H1 (cell line): Measurements from ENCODE around the gene SH3RF3. TPM values are rescaled to one million over a fixed set of nuclear protein-coding genes. Genes with fewer than 3 reads are reported as not detected.
A peak's percentile ranks its signal among the peaks of the same experiment; 100 is the strongest.

Experiments
- CTCF ChIA-PET: fragments of 300-600 bp; sonication (Branson Sonifier 250); formaldehyde crosslinking; loops from one replicate; lab custom pipeline; 2021; ENCODE audit not compliant: partially characterized antibody; lab: Charles Lee
- POLR2A ChIA-PET: fragments of 300-600 bp; sonication (Branson Sonifier 250); formaldehyde crosslinking; loops from one replicate; lab custom pipeline; 2021; ENCODE audit warnings: inconsistent platforms; ENCODE audit not compliant: partially characterized antibody; lab: Charles Lee
- DNase-seq, 2 experiments: peaks; one replicate each; pipeline versions ENCODE4 v3.0.0 to v3.0.0-alpha.2; 2010 to 2022; ENCODE audit warnings: low spot score in 2 of 2, low read depth in 1 of 2, mixed read lengths in 1 of 2
- FAIRE-seq: peaks from 2 replicates; lab custom pipeline; 2011; peaks lifted over from hg19 to GRCh38; lab: Jason Lieb, UNC
- H2AFZ ChIP-seq: 2 replicates; pipeline ENCODE4 v1.8.1; 2012; ENCODE audit warnings: low read length, inconsistent platforms
- H2AK5ac ChIP-seq: 2 replicates; pipeline ENCODE4 v1.6.1; 2013; ENCODE audit warnings: low read depth, low read length
- H2BK120ac ChIP-seq: replicated peaks from 2 replicates; pipeline ENCODE3; 2013; ENCODE audit warnings: low read depth, low read length, inconsistent platforms
- H2BK12ac ChIP-seq: 2 replicates; pipeline ENCODE4 v1.6.1; 2013; ENCODE audit warnings: low read depth, low read length
- H2BK15ac ChIP-seq: 2 replicates; pipeline ENCODE4 v1.6.1; 2013; ENCODE audit warnings: low read length
- H2BK20ac ChIP-seq: 2 replicates; pipeline ENCODE4 v1.6.1; 2013; ENCODE audit warnings: low read length
- H2BK5ac ChIP-seq: 2 replicates; pipeline ENCODE4 v1.6.1; 2013; ENCODE audit warnings: low read depth, low read length
- H3K14ac ChIP-seq: 2 replicates; pipeline ENCODE4 v1.6.1; 2013; ENCODE audit warnings: inconsistent platforms; ENCODE audit not compliant: insufficient read length
- H3K18ac ChIP-seq: 2 replicates; pipeline ENCODE4 v1.6.1; 2013; ENCODE audit warnings: low read length; ENCODE audit errors: extremely low read depth
- H3K23ac ChIP-seq: 2 replicates; pipeline ENCODE4 v1.6.1; 2013; ENCODE audit warnings: inconsistent platforms; ENCODE audit not compliant: insufficient read length
- H3K23me2 ChIP-seq: 2 replicates; pipeline ENCODE4 v1.6.1; 2013; ENCODE audit warnings: low read depth, low read length
- H3K27ac ChIP-seq: 2 replicates; pipeline ENCODE4 v1.6.1; 2011; ENCODE audit warnings: low read depth, low read length, inconsistent platforms
- H3K27me3 ChIP-seq, 4 experiments: replicated peaks in 1 of 4; 1 replicate in 1 of 4; 2 replicates in 3 of 4; pipeline versions ENCODE4 v1.6.1 to v1.8.1; 2011 to 2013; ENCODE audit warnings: low read length in 3 of 4, mild to moderate bottlenecking in 3 of 4, inconsistent platforms in 2 of 4, mixed read lengths in 2 of 4, moderate library complexity in 1 of 4; ENCODE audit not compliant: control insufficient read depth in 3 of 4, insufficient read depth in 3 of 4; ENCODE audit errors: extremely low read depth in 1 of 4
- H3K36me3 ChIP-seq, 4 experiments: 2 replicates each; pipeline versions ENCODE4 v1.6.1 to v1.8.1; 2011 to 2013; ENCODE audit warnings: mild to moderate bottlenecking in 4 of 4, low read length in 3 of 4, moderate library complexity in 2 of 4, control low read depth in 1 of 4, inconsistent platforms in 1 of 4; ENCODE audit not compliant: insufficient read depth in 4 of 4, control insufficient read depth in 2 of 4
- H3K4ac ChIP-seq: replicated peaks from 2 replicates; pipeline ENCODE3; 2013; ENCODE audit warnings: low read length, low read depth, mixed read lengths, inconsistent platforms; ENCODE audit not compliant: insufficient read length
- H3K4me1 ChIP-seq, 4 experiments: replicated peaks in 1 of 4; 1 replicate in 1 of 4; 2 replicates in 3 of 4; pipeline versions ENCODE4 v1.6.1 to v1.8.1; 2011 to 2013; ENCODE audit warnings: low read length in 3 of 4, inconsistent platforms in 2 of 4, mixed read lengths in 1 of 4; ENCODE audit not compliant: insufficient read depth in 4 of 4, control insufficient read depth in 3 of 4
- H3K4me2 ChIP-seq, 2 experiments: 2 replicates each; pipeline versions ENCODE4 v1.6.1 to v1.8.1; 2011 to 2013; ENCODE audit warnings: low read depth in 2 of 2, low read length in 2 of 2, control low read depth in 1 of 2, inconsistent platforms in 1 of 2, mild to moderate bottlenecking in 1 of 2; ENCODE audit not compliant: insufficient read depth in 1 of 2
- H3K4me3 ChIP-seq, 4 experiments: fragments of 200-600, 300-600 bp in 1 of 4; sonication (generic), shearing (Covaris generic), sonication (Bioruptor Twin) in 1 of 4; 2 replicates each; pipeline versions ENCODE4 v1.5.1 to v1.8.1; 2011 to 2016; ENCODE audit warnings: low read length in 4 of 4, low read depth in 3 of 4, control low read depth in 2 of 4, inconsistent platforms in 2 of 4, mild to moderate bottlenecking in 2 of 4, mixed read lengths in 1 of 4, moderate library complexity in 1 of 4; ENCODE audit not compliant: insufficient read depth in 2 of 4; ENCODE audit errors: extremely low read depth in 1 of 4
- H3K56ac ChIP-seq: replicated peaks from 2 replicates; pipeline ENCODE3; 2013; ENCODE audit warnings: low read depth, mild to moderate bottlenecking, mixed read lengths, low read length, inconsistent platforms; ENCODE audit not compliant: insufficient read length
- H3K79me1 ChIP-seq: 2 replicates; pipeline ENCODE4 v1.6.1; 2013; ENCODE audit warnings: low read depth, low read length, control low read depth
- H3K79me2 ChIP-seq, 2 experiments: 2 replicates each; pipeline versions ENCODE4 v1.6.1 to v1.8.1; 2012 to 2013; ENCODE audit warnings: low read length in 2 of 2, mild to moderate bottlenecking in 2 of 2, inconsistent platforms in 1 of 2; ENCODE audit not compliant: insufficient read depth in 2 of 2, control insufficient read depth in 1 of 2
- H3K9ac ChIP-seq, 4 experiments: replicated peaks in 1 of 4; 1 replicate in 1 of 4; 2 replicates in 3 of 4; pipeline versions ENCODE4 v1.6.1 to v1.8.1; 2011 to 2013; ENCODE audit warnings: low read depth in 3 of 4, low read length in 3 of 4, control low read depth in 2 of 4, mild to moderate bottlenecking in 2 of 4, moderate library complexity in 2 of 4, inconsistent platforms in 1 of 4; ENCODE audit errors: extremely low read depth in 1 of 4
- H3K9me3 ChIP-seq, 2 experiments: 2 replicates each; pipeline versions ENCODE4 v1.6.1 to v1.8.1; 2012 to 2013; ENCODE audit warnings: mild to moderate bottlenecking in 2 of 2, moderate library complexity in 2 of 2, control low read depth in 1 of 2, inconsistent platforms in 1 of 2, low read depth in 1 of 2, low read length in 1 of 2, mixed read lengths in 1 of 2; ENCODE audit not compliant: insufficient read depth in 2 of 2
- H4K20me1 ChIP-seq, 2 experiments: replicated peaks in 1 of 2; 2 replicates each; pipeline versions ENCODE3 to v1.8.1; 2011 to 2013; ENCODE audit warnings: inconsistent platforms in 2 of 2, low read length in 2 of 2, mild to moderate bottlenecking in 1 of 2; ENCODE audit not compliant: insufficient read depth in 2 of 2, control insufficient read depth in 1 of 2
- H4K5ac ChIP-seq: 2 replicates; pipeline ENCODE4 v1.6.1; 2013; ENCODE audit warnings: low read length, low read depth, mixed read lengths, inconsistent platforms; ENCODE audit not compliant: insufficient read length
- H4K8ac ChIP-seq: 2 replicates; pipeline ENCODE4 v1.8.0; 2013; ENCODE audit warnings: mild to moderate bottlenecking, moderate library complexity, low read length, inconsistent platforms; ENCODE audit not compliant: insufficient read depth; ENCODE audit errors: extremely low read depth
- H4K91ac ChIP-seq: replicated peaks from 2 replicates; pipeline ENCODE3; 2013; ENCODE audit warnings: low read length, mixed read lengths, inconsistent platforms; ENCODE audit not compliant: insufficient read length
- HDAC2 ChIP-seq, 2 experiments: fragments of 300-600 bp in 1 of 2; sonication (generic) in 1 of 2; IDR thresholded peaks; 2 replicates each; pipeline ENCODE4 v1.6.1; 2011 to 2012; ENCODE audit warnings: low read depth in 2 of 2, low read length in 2 of 2, mild to moderate bottlenecking in 2 of 2, moderate library complexity in 2 of 2, borderline replicate concordance in 1 of 2, inconsistent platforms in 1 of 2
- TAF1 ChIP-seq: IDR thresholded peaks from 2 replicates; pipeline ENCODE4 v1.6.1; 2011; ENCODE audit warnings: mild to moderate bottlenecking, low read depth, low read length
- TCF12 ChIP-seq: IDR thresholded peaks from 2 replicates; pipeline ENCODE4 v1.6.1; 2011; ENCODE audit warnings: low read depth, mild to moderate bottlenecking, low read length
- WGBS, 2 experiments: shearing (Covaris generic) in 1 of 2; methylation state at CpG; one replicate each; pipeline versions ENCODE4 v1.1.6 to v1.1.7; 2013 to 2015; ENCODE audit warnings: low lambda C conversion rate in 2 of 2, mixed read lengths in 2 of 2, inconsistent platforms in 1 of 2, low coverage in 1 of 2, missing lambda C conversion rate in 1 of 2; ENCODE audit not compliant: insufficient replicate concordance in 2 of 2, insufficient coverage in 1 of 2, insufficient read length in 1 of 2; ENCODE audit errors: extremely low coverage in 1 of 2, missing lambda C conversion rate in 1 of 2; 5-methylcytosine and 5-hydroxymethylcytosine counted together
- polyA plus RNA-seq, 7 experiments: library from polyadenylated mRNA; depleted of rRNA in 3 of 7; stranded (reverse) in 5 of 7; unstranded in 2 of 7; fragments of >200 nt in 5 of 7; fragments of 200-250 nt in 2 of 7; gene quantifications; 1 replicate in 5 of 7; 2 replicates in 1 of 7; 4 replicates in 1 of 7; pipeline versions ENCODE4 v1.2.1 to v1.2.3, GENCODE V29; 2011 to 2013; ENCODE audit warnings: missing spikeins in 2 of 7, mixed read lengths in 2 of 7
- total RNA-seq: library from RNA; stranded (reverse); fragmentation: NEBNext Ultra II Directional; extraction: Animal tissue kit (Norgen Biotek cat#: 25700); gene quantifications from 2 replicates; pipeline ENCODE4 v1.2.1, GENCODE V29; 2021

The SH3RF3 gene
- total and polyA plus RNA-seq, 2 of the 8 experiments (the other 6 are each of a cell fraction or from before 2014, with no cell fraction given), result 0.11 to 0.65 TPM

- H4K8ac ChIP-seq, result no peak overlapping the region
- H3K4ac ChIP-seq, result no peak overlapping the region
- H3K56ac ChIP-seq, result no peak overlapping the region
- H3K27me3 ChIP-seq, result peaks cover 0 to 2% (median 0%) of the 10 kb centered on the region in 4 experiments; a peak in 2 of 7 replicates
- H3K79me1 ChIP-seq, result no peaks in the 10 kb centered on the region; the same call in 1 of the 2 replicates
- no peak overlapping the region for H3K4me2 ChIP-seq
- peak overlapping the region; percentile 66; the same call in 1 of the 2 replicates for H2BK5ac ChIP-seq
- no peak overlapping the region for H2AK5ac ChIP-seq
- WGBS, 2 experiments, result 88% methylated on average over 19 of the region's 19 CpGs; no CpG with 5 or more reads in 1 of the 2 experiments
- H2AFZ ChIP-seq, result no peak overlapping the region
- H2BK20ac ChIP-seq, result no peak overlapping the region
- H3K23ac ChIP-seq, result no peak overlapping the region
- ChIA-PET POLR2A (interaction anchor here (0.6 kb wide), 1 partner anchor 124 kb away, joined by 3 read pairs; no protein-coding TSS in a partner anchor), CTCF (interaction anchor here (1.0 to 3.7 kb wide), 5 partner anchors 11 to 48 kb away, joined by 3 to 19 read pairs (median 5); no protein-coding TSS in a partner anchor)
- H2BK120ac ChIP-seq, result no peak overlapping the region
- no peaks in the 10 kb centered on the region for H3K36me3 ChIP-seq
- H3K9me3 ChIP-seq, result no peaks in the 10 kb centered on the region
- H3K23me2 ChIP-seq, result no peaks in the 10 kb centered on the region
- no peaks in the 10 kb centered on the region for H4K20me1 ChIP-seq
- no peak overlapping the region for H4K5ac ChIP-seq
- no peak overlapping the region; a peak in 2 of 7 replicates for H3K9ac ChIP-seq
- no peak overlapping the region for H3K14ac ChIP-seq
- TF ChIP-seq HDAC2 (IDR thresholded peaks at IDR 0.05; ENCODE audit: borderline replicate concordance in 1 of 2, low read depth in 2 of 2, low read length in 2 of 2) (no peak), TCF12 (no peak), TAF1 (no peak)
- TF ChIP-seq, all 59 proteins: peak for 0
- Histone ChIP-seq H2BK12ac (no peak overlapping the region), H3K79me2 (no peaks in the 10 kb centered on the region), H2BK15ac (no peak overlapping the region), H4K91ac (no peak overlapping the region), H3K4me1 (peaks cover 0 to 4% (median 1%) of the 10 kb centered on the region in 4 experiments; a peak in 2 of 7 replicates), H3K18ac (no peak overlapping the region), H3K4me3 (no peak overlapping the region), H3K27ac (no peak overlapping the region)
- FAIRE-seq (no peak), DNase-seq (no peak)
Measured at GRCh38 chr2:109196081-109196875, 67.3 kb downstream of the SH3RF3 start.
